SK-MEL-5 (cell line): ENCODE measurements around the gene NR6A1. TPM values are rescaled to one million over a fixed set of nuclear protein-coding genes. Genes with fewer than 3 reads are reported as not detected.

ENCODE experiments used
- DNase-seq: peaks from one replicate; pipeline ENCODE4 v3.0.0-alpha.2; 2016; ENCODE audit warnings: low read depth, low spot score
- in situ Hi-C: cut with HindIII; loops from 2 replicates; pipeline ENCODE4 v1.10.0; 2016; ENCODE audit warnings: low sequenced_read_pairs, high pct_unique_total_duplicates, low pct_unique_long_range_greater_than_20kb
- total RNA-seq: library from RNA; depleted of rRNA; stranded (reverse); fragments of >200 nt; shearing (Covaris generic); gene quantifications from 2 replicates; pipeline ENCODE4 v1.2.3, GENCODE V29; 2014

The NR6A1 gene
- total RNA-seq, 1 experiment from 2014 or later = 7.8 TPM

DNA sequence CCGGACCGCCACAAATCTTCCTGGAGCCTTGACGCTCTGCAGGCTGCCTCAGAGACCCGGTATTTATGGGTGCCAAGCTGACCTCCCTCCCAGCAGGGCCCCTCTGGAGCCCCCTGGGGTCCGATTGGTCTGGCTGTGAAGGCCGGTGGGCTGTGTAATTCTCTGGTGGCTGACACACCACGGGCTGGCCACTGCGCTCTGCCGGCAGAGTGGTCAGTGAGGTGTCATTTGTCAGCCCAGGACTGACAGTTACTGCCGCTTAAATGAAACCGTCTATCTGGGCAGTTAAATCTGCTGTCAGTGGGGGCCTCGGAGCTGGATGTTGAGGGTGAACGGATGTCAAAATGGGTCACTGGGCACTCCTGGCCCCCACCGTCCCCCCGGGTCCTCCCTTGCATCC is 274.6 kb downstream of the NR6A1 start:
- no peak for DNase-seq
- in situ Hi-C loops = no loop called here

DNA sequence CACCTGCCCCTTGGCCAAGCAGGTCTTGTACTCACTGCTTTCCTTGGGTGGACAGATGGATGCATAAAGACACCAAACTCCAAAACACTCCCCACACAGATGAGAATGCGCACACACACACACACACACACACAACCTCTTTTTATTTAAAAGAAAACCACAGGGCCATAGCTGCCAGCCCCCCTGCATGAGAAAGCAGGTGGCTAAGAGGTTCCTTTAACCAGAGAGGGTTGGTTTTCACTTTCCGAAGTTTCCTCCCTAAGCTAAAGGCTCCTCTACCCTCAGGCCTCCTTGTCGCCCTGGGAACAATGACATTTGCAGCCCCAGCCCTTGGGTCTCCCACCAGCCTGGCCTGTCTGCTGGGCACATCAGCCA is 275.0 kb downstream of the NR6A1 start:
- no peak for DNase-seq
- in situ Hi-C loops = no loop called here

DNA sequence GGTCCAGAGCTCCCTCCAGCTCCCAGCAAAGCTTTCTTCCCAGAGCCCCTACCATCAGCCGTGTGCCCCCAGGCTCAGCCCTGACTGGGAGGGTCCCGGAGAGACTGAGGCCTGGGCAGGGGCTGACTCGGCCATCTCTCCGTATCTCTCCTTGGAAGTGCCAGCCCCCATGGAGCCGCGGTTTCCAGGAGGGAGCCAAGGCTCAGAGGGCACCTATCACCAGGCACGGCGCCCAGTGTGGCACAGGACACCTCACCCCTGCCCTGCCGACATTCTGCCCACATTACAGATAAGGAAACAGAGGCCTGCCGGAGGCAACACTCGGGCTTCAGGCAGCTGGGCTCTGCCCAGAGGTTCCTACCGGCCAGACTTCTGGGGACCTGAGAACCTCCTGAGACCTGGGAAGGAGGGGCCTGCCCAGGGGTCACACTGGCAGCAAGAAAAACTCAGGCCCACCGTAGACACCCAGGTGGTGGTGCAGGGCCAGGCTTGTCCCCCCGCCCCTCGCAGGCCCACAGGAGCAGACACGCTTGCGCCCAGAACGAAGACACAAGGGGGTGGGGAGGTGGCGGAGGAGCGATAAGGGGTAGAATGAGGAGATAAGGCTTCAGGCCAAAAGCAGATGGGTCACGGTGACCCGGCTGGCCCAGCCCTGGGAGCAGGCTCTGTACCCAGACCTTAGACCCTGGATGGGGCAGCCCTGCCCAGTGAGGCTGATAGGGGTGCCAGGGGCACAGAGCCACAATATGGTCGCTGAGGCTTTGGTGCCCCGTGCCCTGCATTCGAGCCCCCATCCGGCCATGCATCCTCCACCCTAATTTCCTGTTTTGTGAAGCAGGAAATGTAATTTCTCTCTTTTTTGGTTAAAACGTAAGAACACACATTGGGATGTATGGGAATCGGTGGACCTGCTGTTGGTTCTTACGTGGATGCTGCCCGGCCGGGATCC is 275.7 kb downstream of the NR6A1 start:
- in situ Hi-C loops = no loop called here
- DNase-seq = no peak

- in situ Hi-C loops = no loop called here
- no peak for DNase-seq
These were observed 277.2 kb downstream of the NR6A1 start for GRCh38 chr9:124493794-124494479.

- in situ Hi-C loops = no loop called here
These were observed 277.9 kb downstream of the NR6A1 start for GRCh38 chr9:124493218-124493617.

GRCh38 chr9:124492818-124493217 is 278.3 kb downstream of the NR6A1 start:
- in situ Hi-C loops = no loop called here
- DNase-seq = no peak

More at GRCh38 chr9:124493218-124493617, 277.9 kb downstream of the NR6A1 start:
- DNase-seq = no peak

DNA sequence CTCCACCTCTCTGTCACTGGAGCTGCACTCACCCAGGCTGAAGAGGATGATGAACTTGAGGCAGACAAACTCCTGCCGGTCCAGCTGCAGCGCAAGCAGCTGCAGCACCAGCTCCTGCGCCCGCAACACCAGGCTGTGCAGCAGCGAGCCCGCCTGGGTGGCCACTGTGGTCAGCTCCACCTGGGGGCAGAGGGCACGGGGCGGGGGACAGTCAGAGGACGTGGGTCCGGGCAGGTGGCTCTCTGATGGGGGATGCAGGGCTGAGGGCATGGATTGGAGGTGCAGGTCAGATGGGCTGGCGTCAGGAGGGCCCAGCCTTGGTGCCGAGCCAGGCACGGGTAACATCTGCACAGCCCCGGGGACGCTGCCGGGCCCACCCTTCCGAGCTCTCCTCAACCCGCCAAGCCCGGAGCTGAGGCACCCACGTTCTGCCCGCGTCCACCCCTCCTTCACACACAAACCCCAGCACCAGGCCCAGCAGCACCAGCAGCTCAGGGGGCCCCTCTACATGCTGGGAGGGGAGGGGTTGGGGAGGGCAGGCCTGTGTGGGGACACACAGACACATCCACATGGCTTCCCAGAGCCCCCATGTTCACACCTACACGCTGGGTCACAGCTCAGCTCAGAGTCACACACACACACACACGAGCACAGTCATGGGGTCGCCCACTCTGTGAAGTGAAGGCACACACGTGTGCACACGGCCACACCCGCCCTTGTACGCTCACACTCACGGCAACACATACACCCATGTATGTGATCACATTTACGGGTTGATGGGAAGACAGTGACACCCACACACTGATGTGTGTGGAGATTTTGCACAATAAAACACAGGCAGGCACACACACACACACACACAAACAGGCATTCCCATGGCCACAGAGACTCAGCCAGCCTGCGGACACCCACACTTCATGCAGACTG is 279.8 kb downstream of the NR6A1 start:
- DNase-seq = no peak
- in situ Hi-C loops = no loop called here

DNA sequence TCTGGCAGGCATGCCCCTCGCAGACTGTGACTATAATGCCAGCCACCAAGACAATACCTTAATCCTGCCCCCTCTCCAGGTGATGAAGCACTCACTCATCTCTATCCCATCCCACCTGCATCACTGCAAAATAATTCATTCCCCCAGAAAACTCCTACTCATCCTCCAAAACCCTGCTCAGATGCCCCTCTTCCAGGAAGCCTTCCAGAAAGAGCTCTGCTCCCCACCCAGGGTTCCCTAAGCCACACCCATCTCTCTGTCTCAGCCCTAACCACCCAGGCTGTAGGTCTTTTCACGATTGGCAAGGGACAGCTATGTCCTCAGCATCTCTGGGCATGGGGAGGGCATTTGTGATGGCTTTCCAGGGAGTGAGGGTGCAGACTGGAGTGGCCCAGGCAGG is 281.1 kb downstream of the NR6A1 start:
- in situ Hi-C loops = no loop called here
- no peak for DNase-seq

DNA sequence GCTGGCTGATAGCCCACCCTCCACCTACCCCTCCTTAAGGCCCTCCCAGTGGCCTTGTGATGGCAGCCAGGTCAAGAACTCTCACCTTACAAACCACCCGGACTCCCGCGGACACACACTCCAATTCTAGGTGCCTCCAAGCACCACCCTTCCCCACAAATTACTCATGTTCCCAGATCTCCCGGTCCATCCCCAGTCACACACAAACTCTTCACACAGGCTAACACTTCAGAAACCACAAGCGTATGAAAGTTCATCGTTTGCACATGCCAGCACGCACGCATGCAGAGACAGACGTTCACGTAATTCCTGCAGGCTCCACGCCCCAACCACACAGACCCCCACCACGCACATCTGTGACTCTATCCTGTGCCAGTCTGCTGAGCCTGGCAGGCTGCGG is 281.9 kb downstream of the NR6A1 start:
- no peak for DNase-seq
- in situ Hi-C loops = no loop called here

DNA sequence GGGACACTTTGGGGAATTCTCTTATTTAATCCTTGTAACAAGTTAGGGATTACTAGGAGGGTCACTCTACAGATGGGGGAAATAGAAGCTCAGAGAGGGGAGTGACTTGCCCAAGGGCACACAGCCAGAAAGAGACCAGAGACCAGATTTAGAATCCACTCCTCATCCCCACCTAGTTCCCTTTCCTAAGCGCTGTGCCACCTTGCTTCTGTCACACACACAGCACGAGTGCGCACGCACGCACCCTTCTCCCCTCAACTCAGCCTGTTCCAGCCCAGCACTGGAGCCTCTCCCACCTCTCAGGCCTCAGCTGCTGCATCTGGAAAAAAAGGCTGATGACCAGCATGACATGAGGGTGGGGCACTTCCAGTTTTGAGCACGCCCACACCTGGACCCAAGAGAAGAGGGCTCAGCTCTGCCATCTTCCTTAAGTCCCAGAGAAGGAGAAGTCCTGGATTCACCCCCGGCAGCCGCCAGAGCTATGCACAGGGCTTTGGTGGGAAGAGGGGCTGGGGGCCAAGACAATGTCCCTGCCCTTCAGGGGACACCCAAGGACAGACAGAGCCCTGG is 282.4 kb downstream of the NR6A1 start:
- in situ Hi-C loops = no loop called here
- no peak for DNase-seq

DNA sequence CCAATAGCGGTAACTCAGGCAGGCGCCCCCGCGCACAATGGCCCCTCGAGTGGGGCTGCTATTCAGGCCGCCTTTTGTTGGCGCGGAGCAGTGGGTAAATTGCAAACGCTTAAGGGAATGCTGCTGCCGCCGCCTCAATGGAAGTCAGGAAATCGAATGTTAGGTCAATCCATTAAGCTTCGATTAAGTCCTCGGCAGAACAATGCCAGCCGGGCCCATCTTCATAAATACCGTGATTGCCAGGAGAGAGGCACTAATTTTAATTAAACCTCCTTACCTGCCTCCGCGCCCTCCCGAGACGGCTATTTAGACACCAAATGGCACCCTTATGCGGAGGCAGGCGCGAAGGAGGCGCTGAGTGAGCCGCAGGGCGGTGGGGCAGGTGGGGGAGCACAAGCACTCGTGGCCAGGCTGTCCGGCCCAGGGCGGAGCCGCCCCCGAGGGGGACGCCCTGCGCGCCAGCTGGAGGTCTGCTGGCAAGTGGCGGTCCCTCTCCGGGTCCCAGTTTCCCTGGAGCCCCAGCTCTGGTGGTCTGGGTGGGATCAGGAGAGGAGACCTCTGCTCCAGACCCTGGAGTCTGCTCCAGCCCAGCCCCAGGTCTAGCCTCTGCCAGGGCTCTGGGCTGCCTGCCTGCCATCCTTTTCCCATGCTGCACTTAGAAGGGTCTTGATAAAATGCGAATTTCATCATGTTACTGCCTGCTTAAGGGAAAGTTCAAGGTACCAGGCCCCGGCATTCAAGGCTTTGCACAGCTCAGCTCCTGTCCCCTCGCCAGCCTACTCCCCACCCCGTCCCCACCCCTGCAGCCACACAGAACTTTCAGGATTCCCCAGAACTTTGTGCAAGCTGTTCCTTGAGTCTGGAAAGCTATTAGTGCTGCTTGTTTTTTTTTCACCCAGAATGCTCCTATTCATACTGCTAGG is 283.6 kb downstream of the NR6A1 start:
- in situ Hi-C loops = no loop called here
- no peak for DNase-seq

GRCh38 chr9:124486778-124487259 is 284.3 kb downstream of the NR6A1 start:
- in situ Hi-C loops = no loop called here
- DNase-seq = no peak

GRCh38 chr9:124485936-124486335 is 285.2 kb downstream of the NR6A1 start:
- in situ Hi-C loops = no loop called here
- no peak for DNase-seq

- no peak for DNase-seq
- in situ Hi-C loops = no loop called here
These were observed 285.9 kb downstream of the NR6A1 start for GRCh38 chr9:124485201-124485600.

DNA sequence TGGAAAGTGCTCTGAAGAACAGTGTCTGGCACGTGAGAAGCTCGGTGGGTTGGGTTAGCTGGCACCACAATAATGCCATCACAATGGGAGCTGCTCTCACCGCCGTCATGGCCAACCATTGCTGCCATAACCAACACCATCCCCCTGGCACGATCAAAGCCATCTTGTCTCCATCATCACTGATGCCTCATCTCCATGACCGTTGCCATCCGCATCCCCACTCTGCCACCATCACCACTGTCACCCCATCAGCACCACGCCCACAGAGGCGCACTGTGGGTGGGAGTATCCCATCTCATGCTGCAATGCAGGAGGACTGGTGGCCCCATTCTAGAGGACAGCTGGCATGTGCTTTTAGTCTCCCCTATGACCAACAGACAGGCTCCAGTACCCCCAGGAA is 287.6 kb downstream of the NR6A1 start:
- in situ Hi-C loops = no loop called here
- DNase-seq = no peak

DNA sequence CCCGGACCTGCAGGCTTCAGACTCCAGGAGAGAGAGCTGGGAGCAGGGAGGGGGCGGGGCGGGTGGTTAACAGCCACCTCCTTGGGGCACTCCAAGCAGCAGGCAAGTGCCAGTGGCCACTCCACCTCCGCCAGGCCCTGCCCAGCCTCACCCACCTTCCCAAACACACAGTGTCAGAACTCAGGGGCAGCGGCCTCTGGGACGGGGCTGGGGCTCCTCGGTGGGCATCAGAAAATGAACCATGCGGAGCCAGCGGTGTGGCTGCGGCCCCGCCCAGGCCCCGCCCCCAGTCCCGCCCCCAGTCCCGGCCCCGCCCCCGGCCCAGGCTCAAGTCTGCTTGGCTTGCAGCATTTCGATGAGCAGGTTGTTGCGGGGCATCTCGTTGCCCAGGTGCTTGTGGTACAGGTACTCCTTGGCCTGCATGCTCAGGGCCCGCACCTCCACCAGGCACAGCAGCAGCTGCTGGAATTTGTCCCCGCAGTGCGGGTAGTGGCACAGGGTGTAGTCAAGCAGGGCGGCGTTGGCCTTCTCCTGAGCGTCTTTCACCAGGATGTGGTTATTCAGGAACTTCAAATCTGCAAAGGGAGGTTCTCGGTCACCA is 288.6 kb downstream of the NR6A1 start:
- no peak for DNase-seq
- in situ Hi-C loops = no loop called here
